Stomach (tissue), 4 donors: Measurements from ENCODE around the gene DLEC1.

Experiments used
- POLR2A ChIP-seq, 4 donors: fragments of 450-650 bp; IDR thresholded peaks; one replicate each; pipeline ENCODE4 v1.6.1; 2016; ENCODE audit warnings: antibody characterized with exemption in 4 of 4, control low read depth in 2 of 4, mild to moderate bottlenecking in 1 of 4, moderate library complexity in 1 of 4
- TF ChIP-seq, protein P1 (sequence below), 7 experiments: fragments of 450-650 bp in 4 of 7; fragments of 200-600 bp in 3 of 7; sonication (generic) in 3 of 7; IDR thresholded peaks; one replicate each; pipeline ENCODE4 v1.5.1; 2016 to 2019; ENCODE audit warnings: antibody characterized with exemption in 7 of 7, control low read depth in 2 of 7, mild to moderate bottlenecking in 1 of 7

DNA sequence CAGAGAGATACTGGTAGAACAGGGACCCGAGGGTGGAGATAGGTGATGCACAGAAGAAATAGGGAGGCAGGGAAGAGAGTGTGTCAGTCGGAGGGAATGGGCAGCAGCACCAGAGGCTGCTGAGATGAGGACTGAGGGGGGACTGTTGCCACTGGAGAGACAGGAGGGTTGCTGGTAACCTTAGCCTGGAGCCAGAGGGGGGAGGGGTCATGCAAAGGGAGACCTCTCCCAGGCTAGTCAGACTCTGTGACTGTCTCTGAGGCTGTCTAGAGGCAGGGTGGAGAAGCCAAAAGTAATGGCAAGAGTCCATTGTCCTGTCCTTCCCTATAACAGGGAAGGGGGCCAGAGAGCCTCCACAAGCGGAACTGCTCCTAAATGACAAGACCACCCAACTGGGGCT, 2.1 kb upstream of the DLEC1 start:
- TF ChIP-seq, protein P1, sequence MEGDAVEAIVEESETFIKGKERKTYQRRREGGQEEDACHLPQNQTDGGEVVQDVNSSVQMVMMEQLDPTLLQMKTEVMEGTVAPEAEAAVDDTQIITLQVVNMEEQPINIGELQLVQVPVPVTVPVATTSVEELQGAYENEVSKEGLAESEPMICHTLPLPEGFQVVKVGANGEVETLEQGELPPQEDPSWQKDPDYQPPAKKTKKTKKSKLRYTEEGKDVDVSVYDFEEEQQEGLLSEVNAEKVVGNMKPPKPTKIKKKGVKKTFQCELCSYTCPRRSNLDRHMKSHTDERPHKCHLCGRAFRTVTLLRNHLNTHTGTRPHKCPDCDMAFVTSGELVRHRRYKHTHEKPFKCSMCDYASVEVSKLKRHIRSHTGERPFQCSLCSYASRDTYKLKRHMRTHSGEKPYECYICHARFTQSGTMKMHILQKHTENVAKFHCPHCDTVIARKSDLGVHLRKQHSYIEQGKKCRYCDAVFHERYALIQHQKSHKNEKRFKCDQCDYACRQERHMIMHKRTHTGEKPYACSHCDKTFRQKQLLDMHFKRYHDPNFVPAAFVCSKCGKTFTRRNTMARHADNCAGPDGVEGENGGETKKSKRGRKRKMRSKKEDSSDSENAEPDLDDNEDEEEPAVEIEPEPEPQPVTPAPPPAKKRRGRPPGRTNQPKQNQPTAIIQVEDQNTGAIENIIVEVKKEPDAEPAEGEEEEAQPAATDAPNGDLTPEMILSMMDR (IDR thresholded peaks at IDR 0.05), result no peak
- no peak for TF ChIP-seq POLR2A (IDR thresholded peaks at IDR 0.05)
